HCT116 (cell line): ENCODE measurements around the gene GRB7. TPM values are rescaled to one million over a fixed set of nuclear protein-coding genes. Genes with fewer than 3 reads are reported as not detected.

ENCODE experiments used
- ATAC-seq: fragments of 200-7000 bp; cut with Tn5 transposase; 2 replicates; pipeline ENCODE4 v1.9.1; 2020; ENCODE audit warnings: mild to moderate bottlenecking, moderate library complexity
- BruUV-seq: library from RNA; stranded (reverse); fragments of 400-500 nt; replicated peaks from 2 replicates; lab custom pipeline; 2021; lab: Mats Ljungman, UMichigan
- CTCF ChIA-PET: fragments of 300-600 bp; sonication (Branson Sonifier 250); formaldehyde crosslinking; loops from one replicate; lab custom pipeline; 2021; ENCODE audit warnings: antibody characterized with exemption; lab: Charles Lee
- POLR2A ChIA-PET: fragments of 300-600, 350-600 bp; sonication (Branson Sonifier 250); formaldehyde crosslinking; loops from one replicate; lab custom pipeline; 2021; ENCODE audit warnings: antibody characterized with exemption; lab: Charles Lee
- RAD21 ChIA-PET, 2 experiments: fragments of 300-600 bp; sonication (Branson Sonifier 250); formaldehyde crosslinking; loops; one replicate each; lab custom pipeline; 2023; ENCODE audit warnings: low total read pairs in 2 of 2; ENCODE audit not compliant: uncharacterized antibody in 2 of 2, unreplicated experiment in 2 of 2, low non-redundant PET in 1 of 2; lab: Charles Lee
- DNase-seq: peaks from one replicate; pipeline ENCODE4 v3.0.0-alpha.2; 2010; ENCODE audit warnings: low read depth, low spot score
- H2AFZ ChIP-seq: fragments of 200-600 bp; shearing (Covaris generic), sonication (generic); 2 replicates; pipeline ENCODE4 v1.6.1; 2017; ENCODE audit warnings: low read depth, mixed run types, mixed read lengths, antibody characterized with exemption, low read length; ENCODE audit not compliant: poor library complexity, severe bottlenecking
- H3K27ac ChIP-seq: 2 replicates; pipeline ENCODE4 v1.5.1; 2012; ENCODE audit warnings: low read depth, low read length
- H3K27me3 ChIP-seq: fragments of 200-600 bp; sonication (generic); 2 replicates; pipeline ENCODE4 v1.6.1; 2016; ENCODE audit warnings: mixed run types, low read length, mixed read lengths; ENCODE audit not compliant: insufficient read depth
- H3K36me3 ChIP-seq, 2 experiments: fragments of 200-500 bp in 1 of 2; fragments of 200-600 bp in 1 of 2; sonication (Bioruptor generic) in 1 of 2; sonication (generic) in 1 of 2; 2 replicates each; pipeline versions ENCODE4 v1.5.1 to v1.6.1; 2014 to 2016; ENCODE audit warnings: low read length in 2 of 2, inconsistent platforms in 1 of 2, mixed read lengths in 1 of 2, mixed run types in 1 of 2; ENCODE audit not compliant: insufficient read depth in 2 of 2, control insufficient read depth in 1 of 2
- H3K4me1 ChIP-seq, 2 experiments: fragments of 200-600 bp in 1 of 2; sonication (generic) in 1 of 2; 2 replicates each; pipeline versions ENCODE4 v1.5.1 to v1.6.1; 2012 to 2017; ENCODE audit warnings: low read length in 2 of 2, inconsistent platforms in 1 of 2, mild to moderate bottlenecking in 1 of 2, mixed read lengths in 1 of 2, mixed run types in 1 of 2, moderate library complexity in 1 of 2; ENCODE audit not compliant: insufficient read depth in 2 of 2, control insufficient read depth in 1 of 2
- H3K4me2 ChIP-seq: fragments of 200-600 bp; sonication (generic); 2 replicates; pipeline ENCODE4 v1.6.1; 2017; ENCODE audit warnings: mixed run types, low read length, mixed read lengths
- H3K4me3 ChIP-seq, 2 experiments: fragments of 200-600 bp in 1 of 2; sonication (generic) in 1 of 2; replicated peaks in 1 of 2; 2 replicates each; pipeline ENCODE4 v1.5.1; 2011 to 2016; ENCODE audit warnings: low read length in 2 of 2, control low read depth in 1 of 2, low read depth in 1 of 2, mild to moderate bottlenecking in 1 of 2, mixed read lengths in 1 of 2, mixed run types in 1 of 2
- H3K79me2 ChIP-seq: fragments of 200-600 bp; sonication (generic); 2 replicates; pipeline ENCODE4 v1.6.1; 2017; ENCODE audit warnings: mild to moderate bottlenecking, mixed run types, low read length, moderate library complexity, mixed read lengths; ENCODE audit not compliant: insufficient read depth
- H3K9ac ChIP-seq: fragments of 200-600 bp; sonication (generic); 2 replicates; pipeline ENCODE4 v1.6.1; 2016; ENCODE audit warnings: low read length, mixed read lengths
- H3K9me2 ChIP-seq: fragments of 200-600 bp; sonication (generic), shearing (Covaris generic); 2 replicates; pipeline ENCODE4 v1.6.1; 2017; ENCODE audit warnings: mixed run types, mild to moderate bottlenecking, moderate library complexity; ENCODE audit not compliant: insufficient read depth
- H3K9me3 ChIP-seq, 2 experiments: fragments of 200-500 bp in 1 of 2; fragments of 200-600 bp in 1 of 2; sonication (Bioruptor generic) in 1 of 2; sonication (generic) in 1 of 2; 2 replicates each; pipeline ENCODE4 v1.6.1; 2014 to 2017; ENCODE audit warnings: low read length in 2 of 2, mixed read lengths in 2 of 2, inconsistent platforms in 1 of 2, low read depth in 1 of 2, mild to moderate bottlenecking in 1 of 2, mixed run types in 1 of 2, moderate library complexity in 1 of 2; ENCODE audit not compliant: control insufficient read depth in 1 of 2, insufficient read depth in 1 of 2
- H4K20me1 ChIP-seq: fragments of 200-600 bp; sonication (generic), shearing (Covaris generic); 2 replicates; pipeline ENCODE4 v1.6.1; 2017; ENCODE audit warnings: mixed run types, mild to moderate bottlenecking, moderate library complexity; ENCODE audit not compliant: insufficient read depth
- ATF3 ChIP-seq: IDR thresholded peaks from 2 replicates; pipeline ENCODE4 v1.6.1; 2012
- CBX3 ChIP-seq: IDR thresholded peaks from 2 replicates; pipeline ENCODE4 v1.6.1; 2012; ENCODE audit warnings: low read depth
- CTCF ChIP-seq, 3 experiments: fragments of 200-600 bp in 1 of 3; sonication (generic) in 1 of 3; IDR thresholded peaks in 2 of 3; conservative IDR thresholded peaks in 1 of 3; 2 replicates each; pipeline ENCODE4 v1.5.1; 2012 to 2017; ENCODE audit warnings: low read depth in 2 of 3, low read length in 2 of 3, antibody characterized with exemption in 1 of 3, borderline replicate concordance in 1 of 3, control low read depth in 1 of 3, mild to moderate bottlenecking in 1 of 3, mixed read lengths in 1 of 3, mixed run types in 1 of 3, moderate library complexity in 1 of 3; ENCODE audit not compliant: insufficient read depth in 1 of 3
- EZH2 ChIP-seq: fragments of 200-600 bp; sonication (generic); IDR thresholded peaks from 2 replicates; pipeline ENCODE4 v1.6.1; 2017; ENCODE audit warnings: antibody characterized with exemption, mixed run types
- EZH2phosphoT487 ChIP-seq: fragments of 200-600 bp; IDR thresholded peaks from 2 replicates; pipeline ENCODE4 v1.6.1; 2018; ENCODE audit warnings: antibody characterized with exemption, borderline replicate concordance
- FOSL1 ChIP-seq: IDR thresholded peaks from 2 replicates; pipeline ENCODE4 v1.6.1; 2012; ENCODE audit warnings: low read depth
- JUND ChIP-seq: IDR thresholded peaks from 2 replicates; pipeline ENCODE4 v1.6.1; 2012
- REST ChIP-seq: IDR thresholded peaks from 2 replicates; pipeline ENCODE4 v1.6.1; 2012; ENCODE audit warnings: low read depth
- SIN3A ChIP-seq: IDR thresholded peaks from 2 replicates; pipeline ENCODE4 v1.6.1; 2012; ENCODE audit warnings: low read depth
- TCF7L2 ChIP-seq: IDR thresholded peaks from 2 replicates; pipeline ENCODE4 v1.7.0; 2011; ENCODE audit warnings: borderline replicate concordance, inconsistent platforms; ENCODE audit not compliant: insufficient read depth, insufficient read length; ENCODE audit errors: extremely low read depth
- YY1 ChIP-seq: IDR thresholded peaks from 2 replicates; pipeline ENCODE4 v1.6.1; 2011; ENCODE audit warnings: low read length, low read depth, moderate library complexity, mild to moderate bottlenecking; ENCODE audit not compliant: insufficient replicate concordance; ENCODE audit errors: extremely low read depth
- ZBTB33 ChIP-seq: IDR thresholded peaks from 2 replicates; pipeline ENCODE4 v1.6.1; 2011; ENCODE audit warnings: mild to moderate bottlenecking, low read length, moderate library complexity; ENCODE audit not compliant: insufficient replicate concordance; ENCODE audit errors: extremely low read depth
- intact Hi-C: fragments of 100-400 bp; cut with micrococcal nuclease; formaldehyde crosslinking; loops from 2 replicates; pipeline ENCODE4 v1.10.0; 2022
- total RNA-seq: library from RNA; stranded (reverse); gene quantifications from one replicate; pipeline ENCODE4 v1.2.1, GENCODE V29; 2021; ENCODE audit not compliant: unreplicated experiment

Gene GRB7
- total RNA-seq, 1 experiment from 2014 or later: 51.9 TPM

- no peaks in the 10 kb centered on the region for H4K20me1 ChIP-seq
- no peak overlapping the region for H3K27ac ChIP-seq
- intact Hi-C loops: no loop called here
- H3K9ac ChIP-seq: no peak overlapping the region
- ATAC-seq: no peak
- no peak overlapping the region for H3K4me3 ChIP-seq
- no peaks in the 10 kb centered on the region for H3K9me3 ChIP-seq
- DNase-seq: no peak
- H3K79me2 ChIP-seq: no peaks in the 10 kb centered on the region
- peaks cover 3 to 4% of the 10 kb centered on the region in 2 experiments; a peak in 2 of 4 replicates for H3K4me1 ChIP-seq
- H3K27me3 ChIP-seq: no peaks in the 10 kb centered on the region
- no peak overlapping the region for H3K4me2 ChIP-seq
- no TSS peak for BruUV-seq
- no peaks in the 10 kb centered on the region for H3K9me2 ChIP-seq
- ChIA-PET POLR2A (no interaction called here), RAD21 (no interaction called here), CTCF (no interaction called here)
- no peak overlapping the region for H2AFZ ChIP-seq
- H3K36me3 ChIP-seq: peaks cover 4 to 32% of the 10 kb centered on the region in 2 experiments; a peak in 3 of 4 replicates
- TF ChIP-seq TCF7L2 (no peak), EZH2 (no peak), EZH2phosphoT487 (no peak), CBX3 (no peak), CTCF (IDR thresholded peaks at IDR 0.05 in 2 of 3, conservative IDR thresholded peaks at IDR 0.05 in 1 of 3; ENCODE audit: borderline replicate concordance in 1 of 3, insufficient read depth in 1 of 3, low read depth in 2 of 3, low read length in 2 of 3) (no peak), FOSL1 (no peak), SIN3A (no peak), JUND (no peak), ZBTB33 (no peak), YY1 (no peak), ATF3 (no peak), REST (no peak)
Measured at GRCh38 chr17:39711851-39712250, 25.9 kb upstream of the GRB7 start.
